ENCODE measurements around the gene PXDN.

PXDN gene

DNA sequence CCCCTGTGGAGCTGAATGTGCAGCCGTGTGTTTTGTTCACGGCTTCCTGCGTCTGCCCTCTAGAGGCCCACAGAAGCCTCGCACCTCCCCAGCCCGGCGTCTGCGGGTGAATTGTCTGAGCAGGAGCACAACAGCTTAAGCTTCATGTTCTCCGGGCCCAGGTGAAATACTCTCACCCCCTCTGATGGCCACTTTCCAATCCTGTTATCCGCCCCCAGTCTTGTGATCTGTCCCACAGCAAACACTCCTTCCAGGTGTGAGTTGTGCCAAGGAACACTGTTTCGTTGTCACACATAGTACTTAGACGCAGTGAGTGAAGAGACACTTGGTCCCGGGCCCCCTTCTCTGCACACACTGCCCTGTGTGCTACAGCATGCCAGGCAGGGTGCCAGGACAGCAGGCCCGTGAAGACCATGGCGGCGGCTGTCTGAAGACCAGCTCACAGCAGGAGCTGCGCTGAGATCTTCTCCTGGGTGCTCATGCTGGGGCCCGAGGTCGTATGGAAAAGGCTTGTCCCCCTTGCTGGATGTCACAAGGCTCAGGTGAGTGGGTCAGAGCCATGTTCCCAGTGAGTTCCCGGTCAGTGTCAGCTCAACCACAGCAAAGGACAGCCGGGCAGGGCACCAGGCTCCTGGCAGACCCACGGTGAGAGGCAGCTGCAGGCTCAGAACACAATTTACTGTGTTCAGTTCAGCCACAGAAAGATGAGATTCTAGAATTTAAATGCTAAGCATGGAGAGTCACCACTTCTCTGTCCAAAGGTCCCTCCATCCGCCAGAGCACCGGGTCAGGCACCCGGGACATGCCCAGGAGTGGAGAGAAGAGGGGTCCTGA, 6.8 kb upstream of the PXDN start:
- H3K4me1 ChIP-seq (ENCODE audit: control insufficient read depth in 1 of 2, insufficient read depth in 2 of 2, low read length in 2 of 2), result peaks cover 0 to 1% of the 10 kb centered on the region in 2 donors
- H3K27me3 ChIP-seq (ENCODE audit: low read depth, low read length), result no peaks in the 10 kb centered on the region
- no peak overlapping the region for H3K4me3 ChIP-seq (ENCODE audit: low read depth in 1 of 2, low read length in 2 of 2)
- H3K9me3 ChIP-seq (ENCODE audit: control insufficient read depth in 1 of 2, low read length in 2 of 2), result no peaks in the 10 kb centered on the region
- H3K36me3 ChIP-seq (ENCODE audit: control insufficient read depth in 1 of 2, insufficient read depth in 2 of 2, low read length in 2 of 2), result no peaks in the 10 kb centered on the region
- H3K27ac ChIP-seq (ENCODE audit: low read length), result no peak overlapping the region

DNA sequence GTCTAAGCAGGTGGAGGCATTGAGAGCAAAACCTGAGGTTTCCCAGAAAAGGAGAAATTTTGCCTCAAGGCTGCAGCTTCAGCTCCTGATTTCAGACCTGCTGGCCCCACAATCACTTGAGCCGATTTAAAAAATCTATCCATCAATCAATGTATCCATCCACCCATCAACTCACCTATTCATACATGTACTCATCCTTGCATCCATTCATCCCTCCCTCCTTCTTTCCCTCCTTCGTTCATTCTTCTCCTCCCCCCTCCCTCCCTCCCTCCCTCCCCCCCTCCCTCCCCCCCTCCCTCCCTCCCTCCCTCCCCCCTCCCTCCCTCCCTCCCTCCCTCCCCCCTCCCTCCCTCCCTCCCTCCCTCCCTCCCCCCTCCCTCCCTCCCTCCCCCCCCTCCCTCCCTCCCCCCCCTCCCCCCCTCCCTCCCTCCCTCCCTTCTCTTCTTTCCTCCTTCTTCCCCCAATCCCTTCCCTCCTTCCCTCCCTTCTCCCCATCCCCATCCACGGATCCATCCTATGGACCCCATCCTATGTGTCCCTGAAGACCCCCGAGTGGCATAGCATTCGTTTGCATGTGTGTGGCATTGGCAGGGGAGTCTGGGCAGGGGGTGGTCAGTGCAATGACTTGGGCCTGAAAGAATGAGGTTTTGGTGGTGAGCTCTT, 6.1 kb upstream of the PXDN start:
- Histone ChIP-seq H3K4me1 (ENCODE audit: control insufficient read depth in 1 of 2, insufficient read depth in 2 of 2, low read length in 2 of 2) (peaks cover 0 to 7% of the 10 kb centered on the region in 2 donors), H3K9me3 (ENCODE audit: control insufficient read depth in 1 of 2, low read length in 2 of 2) (no peaks in the 10 kb centered on the region), H3K36me3 (ENCODE audit: control insufficient read depth in 1 of 2, insufficient read depth in 2 of 2, low read length in 2 of 2) (no peaks in the 10 kb centered on the region), H3K27ac (ENCODE audit: low read length) (no peak overlapping the region), H3K4me3 (ENCODE audit: low read depth in 1 of 2, low read length in 2 of 2) (no peak overlapping the region), H3K27me3 (ENCODE audit: low read depth, low read length) (no peaks in the 10 kb centered on the region)

DNA sequence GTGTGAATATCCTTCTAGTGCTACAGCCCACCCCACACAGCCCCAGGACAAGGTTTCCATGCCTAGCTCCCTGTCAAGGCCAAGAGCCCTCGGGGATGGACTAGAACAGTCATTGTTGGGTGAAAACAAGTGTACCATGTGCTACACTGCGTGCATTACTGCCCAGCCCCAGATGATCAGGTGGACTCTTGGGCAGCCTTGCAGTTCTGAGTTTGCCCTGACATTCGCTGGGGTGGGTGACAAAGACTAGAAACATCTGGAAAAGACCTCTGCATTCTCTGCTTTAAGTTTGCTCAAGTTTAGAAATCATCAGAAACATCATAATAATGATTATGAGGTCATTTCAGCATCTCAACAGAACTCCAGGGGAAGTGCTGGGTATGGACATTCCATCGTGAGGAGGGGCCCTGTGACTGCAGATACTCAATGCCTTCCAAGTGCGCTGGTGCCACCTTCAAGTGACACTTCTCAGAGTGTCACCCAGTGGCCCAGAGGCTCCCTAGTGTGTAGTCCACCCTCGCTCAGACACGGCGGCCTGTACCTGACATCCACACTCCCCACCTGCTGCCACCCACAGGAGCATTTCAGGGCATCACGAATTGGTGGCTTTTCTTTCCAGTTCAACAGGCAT, 5.3 kb upstream of the PXDN start:
- H3K4me3 ChIP-seq (ENCODE audit: low read depth in 1 of 2, low read length in 2 of 2), result no peak overlapping the region
- H3K36me3 ChIP-seq (ENCODE audit: control insufficient read depth in 1 of 2, insufficient read depth in 2 of 2, low read length in 2 of 2), result no peaks in the 10 kb centered on the region
- peaks cover 0 to 12% of the 10 kb centered on the region in 2 donors for H3K4me1 ChIP-seq (ENCODE audit: control insufficient read depth in 1 of 2, insufficient read depth in 2 of 2, low read length in 2 of 2)
- no peaks in the 10 kb centered on the region for H3K9me3 ChIP-seq (ENCODE audit: control insufficient read depth in 1 of 2, low read length in 2 of 2)
- H3K27me3 ChIP-seq (ENCODE audit: low read depth, low read length), result no peaks in the 10 kb centered on the region
- no peak overlapping the region for H3K27ac ChIP-seq (ENCODE audit: low read length)

DNA sequence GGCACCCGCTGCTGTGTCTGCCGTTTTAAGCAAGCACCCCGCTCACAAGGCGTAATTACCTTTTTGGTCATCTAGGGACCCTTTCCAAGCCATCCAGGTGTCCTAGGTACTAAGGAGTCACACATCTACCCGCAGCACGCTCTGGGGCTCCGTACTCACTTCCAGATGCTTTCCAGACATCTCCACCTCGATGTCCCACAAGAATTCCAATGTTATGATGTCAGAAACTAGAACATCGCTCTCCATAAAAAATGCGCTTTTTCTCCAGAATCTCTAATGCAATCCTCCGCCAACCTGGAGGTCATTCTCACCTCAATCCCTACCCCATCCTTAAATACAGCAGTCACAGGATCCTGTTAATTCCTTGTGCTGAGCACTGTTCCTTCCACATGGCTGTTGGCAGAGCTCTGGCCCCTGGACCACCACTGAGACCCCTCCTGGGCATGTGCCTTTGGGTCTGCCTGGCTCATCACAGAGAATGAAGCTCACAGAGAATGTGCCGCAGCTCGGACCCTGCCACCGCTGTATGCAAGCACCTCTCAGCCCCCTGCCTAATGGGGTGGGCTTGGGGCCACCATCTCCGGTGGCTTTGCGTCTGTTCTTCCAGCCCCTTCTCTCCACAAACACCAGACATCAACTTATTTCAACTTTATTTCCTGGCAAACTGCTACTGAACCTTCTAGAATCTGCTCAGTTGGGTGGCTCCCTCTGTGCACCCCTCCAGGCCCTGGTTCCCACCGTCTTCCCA, 4.6 kb upstream of the PXDN start:
- H3K4me3 ChIP-seq (ENCODE audit: low read depth in 1 of 2, low read length in 2 of 2), result no peak overlapping the region
- no peaks in the 10 kb centered on the region for H3K27me3 ChIP-seq (ENCODE audit: low read depth, low read length)
- H3K9me3 ChIP-seq (ENCODE audit: control insufficient read depth in 1 of 2, low read length in 2 of 2), result no peaks in the 10 kb centered on the region
- no peaks in the 10 kb centered on the region for H3K36me3 ChIP-seq (ENCODE audit: control insufficient read depth in 1 of 2, insufficient read depth in 2 of 2, low read length in 2 of 2)
- H3K27ac ChIP-seq (ENCODE audit: low read length), result no peak overlapping the region
- peaks cover 0 to 12% of the 10 kb centered on the region in 2 donors for H3K4me1 ChIP-seq (ENCODE audit: control insufficient read depth in 1 of 2, insufficient read depth in 2 of 2, low read length in 2 of 2)

DNA sequence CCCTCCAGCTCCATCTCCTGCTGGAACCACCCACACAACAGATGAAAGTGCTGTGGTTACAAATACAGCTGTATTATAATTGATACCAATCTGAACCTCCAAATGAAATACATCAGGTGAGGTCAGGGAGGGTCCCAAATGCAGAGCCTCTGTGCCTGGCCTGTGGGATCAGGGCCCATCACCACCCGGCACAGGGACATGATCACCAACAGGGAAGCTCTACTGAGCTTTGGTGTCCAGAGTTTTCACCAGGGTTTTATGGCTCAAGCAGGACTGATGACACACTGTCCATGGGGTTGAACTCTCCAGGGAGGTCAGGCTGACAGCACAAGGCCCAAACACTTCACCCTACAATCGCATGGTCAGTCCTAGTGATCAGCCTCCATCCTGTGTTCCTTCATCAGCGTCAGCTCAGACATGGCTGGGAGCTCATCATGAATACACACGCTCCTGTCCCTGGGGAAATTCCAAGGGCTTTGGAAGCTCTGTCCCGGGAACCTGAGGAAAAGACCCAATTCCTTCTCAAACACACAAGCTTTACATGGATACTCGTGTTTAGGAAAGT, 3.9 kb upstream of the PXDN start:
- H3K27ac ChIP-seq (ENCODE audit: low read length), result no peak overlapping the region
- no peaks in the 10 kb centered on the region for H3K27me3 ChIP-seq (ENCODE audit: low read depth, low read length)
- no peaks in the 10 kb centered on the region for H3K9me3 ChIP-seq (ENCODE audit: control insufficient read depth in 1 of 2, low read length in 2 of 2)
- H3K4me3 ChIP-seq (ENCODE audit: low read depth in 1 of 2, low read length in 2 of 2), result no peak overlapping the region
- peaks cover 0 to 12% of the 10 kb centered on the region in 2 donors for H3K4me1 ChIP-seq (ENCODE audit: control insufficient read depth in 1 of 2, insufficient read depth in 2 of 2, low read length in 2 of 2)
- no peaks in the 10 kb centered on the region for H3K36me3 ChIP-seq (ENCODE audit: control insufficient read depth in 1 of 2, insufficient read depth in 2 of 2, low read length in 2 of 2)

DNA sequence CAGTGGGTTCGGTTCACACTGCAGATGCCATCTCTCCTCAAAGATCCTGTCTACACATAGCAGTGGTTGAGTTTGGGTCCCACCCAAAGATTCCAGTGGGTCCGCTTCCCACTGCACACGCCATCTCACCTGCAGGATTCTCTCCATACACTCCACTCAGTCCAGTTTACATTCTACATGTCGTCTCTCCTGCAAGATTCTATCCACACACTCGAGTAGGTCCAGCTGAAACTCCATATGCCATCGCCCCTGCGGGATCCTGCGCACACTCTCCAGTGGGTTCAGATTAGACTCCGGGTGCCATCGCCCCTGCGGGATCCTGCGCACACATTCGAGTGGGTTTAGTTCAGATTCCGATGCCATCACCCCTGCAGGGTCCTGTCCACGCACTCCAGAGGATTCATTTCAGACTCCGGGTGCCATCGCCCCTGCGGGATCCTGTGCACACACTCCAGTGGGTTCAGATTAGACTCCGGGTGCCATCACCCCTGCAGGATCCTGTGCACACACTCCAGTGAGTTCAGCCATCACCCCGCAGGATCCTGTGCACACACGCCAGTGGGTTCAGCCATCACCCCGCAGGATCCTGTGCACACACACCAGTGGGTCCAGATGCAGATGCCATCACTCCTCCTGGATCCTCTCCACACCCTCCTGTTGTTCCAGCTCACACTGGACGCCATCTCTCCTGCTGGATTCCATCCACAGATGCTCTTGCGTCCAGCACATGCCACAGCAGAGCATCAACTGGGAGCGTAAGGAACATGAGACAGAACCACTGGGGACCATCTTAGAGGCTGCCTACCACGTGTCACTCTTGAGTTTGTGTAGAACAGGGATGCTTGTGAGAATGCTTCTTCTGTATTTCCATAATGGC, 3.0 kb upstream of the PXDN start:
- no peak overlapping the region for H3K4me3 ChIP-seq (ENCODE audit: low read depth in 1 of 2, low read length in 2 of 2)
- H3K27ac ChIP-seq (ENCODE audit: low read length), result no peak overlapping the region
- peaks cover 0 to 13% of the 10 kb centered on the region in 2 donors for H3K4me1 ChIP-seq (ENCODE audit: control insufficient read depth in 1 of 2, insufficient read depth in 2 of 2, low read length in 2 of 2)
- H3K9me3 ChIP-seq (ENCODE audit: control insufficient read depth in 1 of 2, low read length in 2 of 2), result no peaks in the 10 kb centered on the region
- H3K36me3 ChIP-seq (ENCODE audit: control insufficient read depth in 1 of 2, insufficient read depth in 2 of 2, low read length in 2 of 2), result no peaks in the 10 kb centered on the region
- no peaks in the 10 kb centered on the region for H3K27me3 ChIP-seq (ENCODE audit: low read depth, low read length)

DNA sequence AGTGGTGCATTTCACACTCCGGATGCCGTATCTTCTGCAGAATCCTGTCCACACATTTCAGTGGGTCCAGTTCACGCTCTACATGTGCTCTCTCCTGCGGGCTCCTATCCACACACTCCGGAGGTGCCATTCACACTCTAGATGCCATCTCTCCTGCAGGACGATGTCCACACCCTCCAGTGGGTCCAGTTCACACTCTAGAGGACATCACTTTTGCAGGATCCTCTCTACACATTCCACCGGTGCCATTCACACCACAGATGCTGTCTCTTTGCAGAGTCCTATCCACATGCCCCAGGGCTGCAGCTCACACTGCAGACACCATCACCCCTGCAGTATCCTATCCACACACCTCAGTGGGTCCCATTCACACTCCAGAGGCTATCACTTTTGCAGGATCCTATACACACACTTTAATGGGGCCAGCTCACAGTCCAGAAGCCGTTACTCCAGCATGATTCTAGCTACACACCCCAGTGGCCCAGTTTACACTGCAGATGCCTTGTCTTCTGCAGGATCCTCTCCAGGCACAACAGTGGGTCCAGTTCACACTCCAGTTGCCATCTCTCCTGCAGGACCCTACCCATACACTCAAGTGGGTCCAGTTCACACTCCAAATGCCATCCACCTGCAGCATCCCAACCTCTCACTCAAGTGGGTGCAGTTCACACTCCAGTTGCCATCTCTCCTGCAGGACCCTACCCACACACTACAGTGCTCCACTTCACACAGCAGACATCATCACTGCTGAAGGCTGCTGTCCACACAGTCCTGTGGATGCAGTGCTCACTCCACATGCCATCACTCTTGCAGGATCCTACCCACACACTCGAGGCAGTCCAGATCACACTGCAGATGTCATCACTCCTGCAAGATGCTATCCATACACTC, 2.1 kb upstream of the PXDN start:
- H3K4me1 ChIP-seq (ENCODE audit: control insufficient read depth in 1 of 2, insufficient read depth in 2 of 2, low read length in 2 of 2), result peaks cover 0 to 18% of the 10 kb centered on the region in 2 donors
- no peaks in the 10 kb centered on the region for H3K9me3 ChIP-seq (ENCODE audit: control insufficient read depth in 1 of 2, low read length in 2 of 2)
- no peaks in the 10 kb centered on the region for H3K36me3 ChIP-seq (ENCODE audit: control insufficient read depth in 1 of 2, insufficient read depth in 2 of 2, low read length in 2 of 2)
- no peak overlapping the region for H3K27ac ChIP-seq (ENCODE audit: low read length)
- H3K27me3 ChIP-seq (ENCODE audit: low read depth, low read length), result no peaks in the 10 kb centered on the region
- H3K4me3 ChIP-seq (ENCODE audit: low read depth in 1 of 2, low read length in 2 of 2), result no peak overlapping the region

DNA sequence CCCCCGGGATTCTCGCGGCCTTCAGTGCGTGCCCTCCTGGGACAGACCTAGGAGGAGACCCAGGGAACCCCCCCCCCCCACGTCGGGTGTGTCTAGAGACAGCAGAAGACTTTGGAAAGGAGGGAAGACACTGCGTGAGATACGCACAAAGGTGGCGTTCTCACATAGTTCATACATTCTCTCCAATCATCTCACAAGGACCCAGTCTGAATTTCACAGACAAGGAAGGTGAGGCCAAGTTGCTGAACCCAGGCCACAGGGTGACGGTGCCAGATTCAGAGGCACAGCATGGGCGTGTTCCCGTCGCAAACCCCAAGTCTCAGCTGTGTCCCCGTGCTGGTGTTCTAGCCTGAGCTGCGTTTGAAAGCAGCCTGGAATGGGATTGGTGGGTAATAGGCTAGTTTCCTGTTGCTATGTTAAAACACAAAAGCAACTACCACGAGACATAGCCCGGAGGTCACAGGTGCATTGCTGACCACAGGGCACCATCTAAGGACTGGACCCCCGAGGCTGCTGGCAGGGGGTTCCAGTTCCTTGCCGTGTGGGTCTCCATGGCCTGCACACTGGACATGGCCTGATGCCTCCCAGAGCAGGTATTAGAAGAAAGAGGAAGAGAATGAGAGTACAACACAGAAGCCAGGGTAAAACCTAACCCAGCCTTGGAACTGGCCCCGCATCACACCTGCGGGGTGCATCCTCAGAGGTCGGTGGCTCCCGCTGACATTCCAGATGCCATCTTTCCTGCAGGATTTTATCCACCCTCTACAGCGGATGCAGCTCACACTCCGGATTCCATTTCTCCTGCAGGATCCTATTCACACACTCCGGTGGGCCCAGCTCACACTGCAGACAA, 1.1 kb upstream of the PXDN start:
- H3K9me3 ChIP-seq (ENCODE audit: control insufficient read depth in 1 of 2, low read length in 2 of 2), result no peaks in the 10 kb centered on the region
- H3K27me3 ChIP-seq (ENCODE audit: low read depth, low read length), result no peaks in the 10 kb centered on the region
- H3K36me3 ChIP-seq (ENCODE audit: control insufficient read depth in 1 of 2, insufficient read depth in 2 of 2, low read length in 2 of 2), result no peaks in the 10 kb centered on the region
- H3K4me1 ChIP-seq (ENCODE audit: control insufficient read depth in 1 of 2, insufficient read depth in 2 of 2, low read length in 2 of 2), result peaks cover 0 to 28% of the 10 kb centered on the region in 2 donors
- H3K4me3 ChIP-seq (ENCODE audit: low read depth in 1 of 2, low read length in 2 of 2), result peak overlapping the region; percentile 46 to 76
- no peak overlapping the region for H3K27ac ChIP-seq (ENCODE audit: low read length)

DNA sequence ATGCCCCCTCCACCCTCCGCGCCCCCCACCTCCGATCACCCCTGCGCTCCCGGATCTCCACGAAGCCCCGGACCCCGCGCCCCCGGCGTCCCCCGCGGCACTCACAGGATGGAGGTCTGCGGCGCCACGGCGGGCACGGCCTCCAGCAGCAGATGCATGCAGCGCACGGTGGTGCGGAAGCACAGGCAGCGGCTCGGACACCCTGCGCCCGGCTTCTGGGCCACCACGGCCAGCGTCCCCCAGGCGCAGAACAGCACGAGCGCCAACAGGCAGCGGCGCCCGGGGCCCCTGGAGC, 217 bp downstream of the PXDN start:
- no peaks in the 10 kb centered on the region for H3K27me3 ChIP-seq (ENCODE audit: low read depth, low read length)

More for the DNA sequence above, 217 bp downstream of the PXDN start:
- Histone ChIP-seq H3K4me1 (ENCODE audit: control insufficient read depth in 1 of 2, insufficient read depth in 2 of 2, low read length in 2 of 2) (peaks cover 3 to 37% of the 10 kb centered on the region in 2 donors), H3K36me3 (ENCODE audit: control insufficient read depth in 1 of 2, insufficient read depth in 2 of 2, low read length in 2 of 2) (no peaks in the 10 kb centered on the region), H3K27ac (ENCODE audit: low read length) (no peak overlapping the region), H3K4me3 (ENCODE audit: low read depth in 1 of 2, low read length in 2 of 2) (peak overlapping the region in 1 of 2 donors; percentile 76), H3K9me3 (ENCODE audit: control insufficient read depth in 1 of 2, low read length in 2 of 2) (no peaks in the 10 kb centered on the region)
